AG10803 (cell line): Measurements from ENCODE around the gene LMCD1.

Experiments
- DNase-seq: peaks from one replicate; pipeline ENCODE4 v3.0.0; 2010; ENCODE audit warnings: low read depth
- H3K4me3 ChIP-seq: 2 replicates; pipeline ENCODE4 v1.5.1; 2011; ENCODE audit warnings: mild to moderate bottlenecking, low read length, control low read depth
- CTCF ChIP-seq: conservative IDR thresholded peaks from 2 replicates; pipeline ENCODE4 v1.5.1; 2011; ENCODE audit warnings: mild to moderate bottlenecking, low read length, control low read depth, inconsistent platforms

Gene LMCD1

GRCh38 chr3:8622873-8623691, 121.5 kb downstream of the LMCD1 start:
- H3K4me3 ChIP-seq = no peak overlapping the region
- peak; percentile 70 for DNase-seq
- peak; percentile 89 for TF ChIP-seq CTCF

- H3K4me3 ChIP-seq = no peak overlapping the region
- no peak for TF ChIP-seq CTCF
- no peak for DNase-seq
Observed at GRCh38 chr3:8623741-8624140, 122.1 kb downstream of the LMCD1 start.
